Erythroblast (primary cell): ENCODE data around the gene GFRA1.

ENCODE experiments used
- GATA1 ChIP-seq: IDR thresholded peaks from 2 replicates; pipeline ENCODE4 v1.6.1; 2011; ENCODE audit warnings: low read depth, mild to moderate bottlenecking, control low read depth, low read length, moderate library complexity
- POLR2A ChIP-seq: IDR thresholded peaks from 2 replicates; pipeline ENCODE4 v1.6.1; 2011; ENCODE audit warnings: mild to moderate bottlenecking, low read length

DNA sequence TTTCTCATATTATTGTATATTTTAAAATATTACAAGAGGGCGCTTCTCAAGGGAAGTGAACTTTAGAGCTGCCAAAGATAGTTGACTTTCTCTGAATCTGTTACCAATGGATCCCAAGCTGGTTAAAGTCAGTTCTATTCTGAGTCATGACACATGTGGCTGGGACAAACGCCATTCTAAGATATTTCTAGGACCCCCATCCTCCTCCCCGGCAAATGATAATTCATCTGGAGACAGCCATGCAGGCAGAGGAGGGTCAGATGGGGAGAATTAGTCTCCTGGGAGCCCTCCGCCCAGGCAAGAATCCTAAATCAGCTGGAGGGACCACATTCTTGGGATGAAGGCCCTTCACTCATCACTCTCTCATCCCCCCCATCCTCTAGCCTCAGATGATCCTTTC lies 187.7 kb downstream of the GFRA1 start:
- TF ChIP-seq POLR2A (no peak), GATA1 (no peak)
